Measurements from ENCODE around the gene HLA-DMB.

GRCh38 chr6:32889533-32889932, 51.3 kb downstream of the HLA-DMB start:
- no peak for TF ChIP-seq POLR2A (IDR thresholded peaks at IDR 0.05)
- TF ChIP-seq, protein P1, sequence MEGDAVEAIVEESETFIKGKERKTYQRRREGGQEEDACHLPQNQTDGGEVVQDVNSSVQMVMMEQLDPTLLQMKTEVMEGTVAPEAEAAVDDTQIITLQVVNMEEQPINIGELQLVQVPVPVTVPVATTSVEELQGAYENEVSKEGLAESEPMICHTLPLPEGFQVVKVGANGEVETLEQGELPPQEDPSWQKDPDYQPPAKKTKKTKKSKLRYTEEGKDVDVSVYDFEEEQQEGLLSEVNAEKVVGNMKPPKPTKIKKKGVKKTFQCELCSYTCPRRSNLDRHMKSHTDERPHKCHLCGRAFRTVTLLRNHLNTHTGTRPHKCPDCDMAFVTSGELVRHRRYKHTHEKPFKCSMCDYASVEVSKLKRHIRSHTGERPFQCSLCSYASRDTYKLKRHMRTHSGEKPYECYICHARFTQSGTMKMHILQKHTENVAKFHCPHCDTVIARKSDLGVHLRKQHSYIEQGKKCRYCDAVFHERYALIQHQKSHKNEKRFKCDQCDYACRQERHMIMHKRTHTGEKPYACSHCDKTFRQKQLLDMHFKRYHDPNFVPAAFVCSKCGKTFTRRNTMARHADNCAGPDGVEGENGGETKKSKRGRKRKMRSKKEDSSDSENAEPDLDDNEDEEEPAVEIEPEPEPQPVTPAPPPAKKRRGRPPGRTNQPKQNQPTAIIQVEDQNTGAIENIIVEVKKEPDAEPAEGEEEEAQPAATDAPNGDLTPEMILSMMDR (IDR thresholded peaks at IDR 0.05), result no peak
